Activated naive CD8-positive, alpha-beta T cell treated with anti-CD3 and anti-CD28 coated beads for 36 hours (primary cell): Measurements from ENCODE around the gene LAMA1. TPM values are rescaled to one million over a fixed set of nuclear protein-coding genes. Genes with fewer than 3 reads are reported as not detected.

Source experiments
- DNase-seq: peaks from one replicate; pipeline ENCODE4 v3.0.0; 2021
- H3K27ac Mint-ChIP-seq: one replicate; pipeline ENCODE4 v1.8.0; 2022; ENCODE audit warnings: mild to moderate bottlenecking, moderate library complexity, mixed read lengths
- H3K27me3 Mint-ChIP-seq: one replicate; pipeline ENCODE4 v1.8.0; 2022; ENCODE audit warnings: mild to moderate bottlenecking, mixed read lengths
- H3K36me3 Mint-ChIP-seq: one replicate; pipeline ENCODE4 v1.8.0; 2021; ENCODE audit warnings: mild to moderate bottlenecking, mixed read lengths
- H3K4me1 Mint-ChIP-seq: one replicate; pipeline ENCODE4 v1.8.0; 2021; ENCODE audit warnings: mixed read lengths
- H3K4me3 Mint-ChIP-seq: one replicate; pipeline ENCODE4 v1.8.0; 2022; ENCODE audit warnings: mild to moderate bottlenecking, moderate library complexity, mixed read lengths
- H3K9me3 Mint-ChIP-seq: one replicate; pipeline ENCODE4 v1.8.0; 2022; ENCODE audit warnings: mixed read lengths
- total RNA-seq, 2 experiments: library from RNA; stranded (reverse); gene quantifications; one replicate each; pipeline ENCODE4 v1.2.3, GENCODE V29; 2021

The LAMA1 gene
- total RNA-seq, 2 experiments from 2014 or later = not detected

GRCh38 chr18:7133181-7133580 is 15.6 kb upstream of the LAMA1 start:
- H3K27me3 Mint-ChIP-seq = no peaks in the 10 kb centered on the region
- no peaks in the 10 kb centered on the region for H3K36me3 Mint-ChIP-seq
- no peak overlapping the region for H3K27ac Mint-ChIP-seq
- no peak for DNase-seq
- peaks cover 7% of the 10 kb centered on the region for H3K9me3 Mint-ChIP-seq
- H3K4me3 Mint-ChIP-seq = no peak overlapping the region
- H3K4me1 Mint-ChIP-seq = no peaks in the 10 kb centered on the region

- H3K9me3 Mint-ChIP-seq = peaks cover 6% of the 10 kb centered on the region
- H3K4me1 Mint-ChIP-seq = no peaks in the 10 kb centered on the region
- H3K27ac Mint-ChIP-seq = no peak overlapping the region
- H3K27me3 Mint-ChIP-seq = no peaks in the 10 kb centered on the region
- H3K36me3 Mint-ChIP-seq = no peaks in the 10 kb centered on the region
- DNase-seq = no peak
- H3K4me3 Mint-ChIP-seq = no peak overlapping the region
These were observed 15.0 kb upstream of the LAMA1 start for GRCh38 chr18:7132356-7133150.

- Mint-ChIP-seq H3K4me1 (no peaks in the 10 kb centered on the region), H3K4me3 (no peak overlapping the region), H3K27ac (no peak overlapping the region), H3K9me3 (peaks cover 6% of the 10 kb centered on the region), H3K36me3 (no peaks in the 10 kb centered on the region), H3K27me3 (peaks cover 19% of the 10 kb centered on the region)
- no peak for DNase-seq
These were observed 4.8 kb upstream of the LAMA1 start for GRCh38 chr18:7122376-7122775.

- Mint-ChIP-seq H3K27me3 (peaks cover 55% of the 10 kb centered on the region), H3K27ac (no peak overlapping the region), H3K9me3 (peaks cover 4% of the 10 kb centered on the region), H3K4me3 (peak overlapping the region; percentile 65), H3K4me1 (peaks cover 6% of the 10 kb centered on the region), H3K36me3 (no peaks in the 10 kb centered on the region)
- DNase-seq = no peak
These were observed 706 bp downstream of the LAMA1 start for GRCh38 chr18:7116792-7117389.

- Mint-ChIP-seq H3K27me3 (peaks cover 55% of the 10 kb centered on the region), H3K27ac (no peak overlapping the region), H3K9me3 (peaks cover 4% of the 10 kb centered on the region), H3K4me3 (peak overlapping the region; percentile 65), H3K36me3 (no peaks in the 10 kb centered on the region), H3K4me1 (peaks cover 6% of the 10 kb centered on the region)
- DNase-seq = no peak
These were observed 1.4 kb downstream of the LAMA1 start for GRCh38 chr18:7116001-7116730.

- no peak for DNase-seq
- no peak overlapping the region for H3K4me3 Mint-ChIP-seq
- no peaks in the 10 kb centered on the region for H3K36me3 Mint-ChIP-seq
- peaks cover 40% of the 10 kb centered on the region for H3K27me3 Mint-ChIP-seq
- H3K4me1 Mint-ChIP-seq = peaks cover 6% of the 10 kb centered on the region
- peaks cover 8% of the 10 kb centered on the region for H3K9me3 Mint-ChIP-seq
- no peak overlapping the region for H3K27ac Mint-ChIP-seq
These were observed 4.7 kb downstream of the LAMA1 start for GRCh38 chr18:7112936-7113335.

- H3K4me1 Mint-ChIP-seq = peaks cover under 1% of the 10 kb centered on the region
These were observed 6.5 kb downstream of the LAMA1 start for GRCh38 chr18:7111134-7111533.

GRCh38 chr18:7105943-7106342 is 11.7 kb downstream of the LAMA1 start:
- H3K4me3 Mint-ChIP-seq = no peak overlapping the region
- DNase-seq = no peak
- no peaks in the 10 kb centered on the region for H3K36me3 Mint-ChIP-seq
- no peaks in the 10 kb centered on the region for H3K4me1 Mint-ChIP-seq
- peaks cover 4% of the 10 kb centered on the region for H3K27me3 Mint-ChIP-seq
- peaks cover 5% of the 10 kb centered on the region for H3K9me3 Mint-ChIP-seq
- no peak overlapping the region for H3K27ac Mint-ChIP-seq

More at GRCh38 chr18:7111134-7111533, 6.5 kb downstream of the LAMA1 start:
- no peak overlapping the region for H3K4me3 Mint-ChIP-seq
- H3K27ac Mint-ChIP-seq = no peak overlapping the region
- no peaks in the 10 kb centered on the region for H3K36me3 Mint-ChIP-seq
- H3K9me3 Mint-ChIP-seq = peaks cover 8% of the 10 kb centered on the region
- peaks cover 32% of the 10 kb centered on the region for H3K27me3 Mint-ChIP-seq
- DNase-seq = no peak

GRCh38 chr18:7105268-7105667 is 12.3 kb downstream of the LAMA1 start:
- no peak overlapping the region for H3K4me3 Mint-ChIP-seq
- no peak for DNase-seq
- H3K36me3 Mint-ChIP-seq = no peaks in the 10 kb centered on the region
- peaks cover 5% of the 10 kb centered on the region for H3K9me3 Mint-ChIP-seq
- no peaks in the 10 kb centered on the region for H3K4me1 Mint-ChIP-seq
- no peak overlapping the region for H3K27ac Mint-ChIP-seq
- H3K27me3 Mint-ChIP-seq = peaks cover 4% of the 10 kb centered on the region

- Mint-ChIP-seq H3K4me1 (no peaks in the 10 kb centered on the region), H3K9me3 (peaks cover 4% of the 10 kb centered on the region), H3K4me3 (no peak overlapping the region), H3K36me3 (no peaks in the 10 kb centered on the region), H3K27ac (no peak overlapping the region), H3K27me3 (peaks cover 4% of the 10 kb centered on the region)
- no peak for DNase-seq
These were observed 12.9 kb downstream of the LAMA1 start for GRCh38 chr18:7104649-7105048.

- Mint-ChIP-seq H3K9me3 (peaks cover 1% of the 10 kb centered on the region), H3K27me3 (no peaks in the 10 kb centered on the region), H3K27ac (no peak overlapping the region), H3K36me3 (no peaks in the 10 kb centered on the region), H3K4me1 (no peaks in the 10 kb centered on the region), H3K4me3 (no peak overlapping the region)
- DNase-seq = no peak
These were observed 15.5 kb downstream of the LAMA1 start for GRCh38 chr18:7102131-7102530.

- Mint-ChIP-seq H3K27ac (no peak overlapping the region), H3K9me3 (peaks cover 1% of the 10 kb centered on the region), H3K4me1 (no peaks in the 10 kb centered on the region), H3K27me3 (no peaks in the 10 kb centered on the region), H3K36me3 (no peaks in the 10 kb centered on the region), H3K4me3 (no peak overlapping the region)
- no peak for DNase-seq
These were observed 20.8 kb downstream of the LAMA1 start for GRCh38 chr18:7096838-7097237.

- H3K9me3 Mint-ChIP-seq = peaks cover 1% of the 10 kb centered on the region
- no peaks in the 10 kb centered on the region for H3K27me3 Mint-ChIP-seq
- H3K4me1 Mint-ChIP-seq = no peaks in the 10 kb centered on the region
- no peak overlapping the region for H3K4me3 Mint-ChIP-seq
- H3K36me3 Mint-ChIP-seq = no peaks in the 10 kb centered on the region
- no peak overlapping the region for H3K27ac Mint-ChIP-seq
- DNase-seq = no peak
These were observed 23.2 kb downstream of the LAMA1 start for GRCh38 chr18:7094427-7094826.

- Mint-ChIP-seq H3K4me3 (no peak overlapping the region), H3K9me3 (no peaks in the 10 kb centered on the region), H3K4me1 (no peaks in the 10 kb centered on the region)
These were observed 26.8 kb downstream of the LAMA1 start for GRCh38 chr18:7090771-7091170.

GRCh38 chr18:7089369-7089768 is 28.2 kb downstream of the LAMA1 start:
- Mint-ChIP-seq H3K27ac (no peak overlapping the region), H3K27me3 (no peaks in the 10 kb centered on the region), H3K9me3 (no peaks in the 10 kb centered on the region), H3K36me3 (no peaks in the 10 kb centered on the region), H3K4me3 (no peak overlapping the region), H3K4me1 (no peaks in the 10 kb centered on the region)
- DNase-seq = no peak

More at GRCh38 chr18:7090771-7091170, 26.8 kb downstream of the LAMA1 start:
- Mint-ChIP-seq H3K27ac (no peak overlapping the region), H3K36me3 (no peaks in the 10 kb centered on the region), H3K27me3 (no peaks in the 10 kb centered on the region)
- DNase-seq = no peak
